ENCODE results near the gene TMEM163.

Gene TMEM163

DNA sequence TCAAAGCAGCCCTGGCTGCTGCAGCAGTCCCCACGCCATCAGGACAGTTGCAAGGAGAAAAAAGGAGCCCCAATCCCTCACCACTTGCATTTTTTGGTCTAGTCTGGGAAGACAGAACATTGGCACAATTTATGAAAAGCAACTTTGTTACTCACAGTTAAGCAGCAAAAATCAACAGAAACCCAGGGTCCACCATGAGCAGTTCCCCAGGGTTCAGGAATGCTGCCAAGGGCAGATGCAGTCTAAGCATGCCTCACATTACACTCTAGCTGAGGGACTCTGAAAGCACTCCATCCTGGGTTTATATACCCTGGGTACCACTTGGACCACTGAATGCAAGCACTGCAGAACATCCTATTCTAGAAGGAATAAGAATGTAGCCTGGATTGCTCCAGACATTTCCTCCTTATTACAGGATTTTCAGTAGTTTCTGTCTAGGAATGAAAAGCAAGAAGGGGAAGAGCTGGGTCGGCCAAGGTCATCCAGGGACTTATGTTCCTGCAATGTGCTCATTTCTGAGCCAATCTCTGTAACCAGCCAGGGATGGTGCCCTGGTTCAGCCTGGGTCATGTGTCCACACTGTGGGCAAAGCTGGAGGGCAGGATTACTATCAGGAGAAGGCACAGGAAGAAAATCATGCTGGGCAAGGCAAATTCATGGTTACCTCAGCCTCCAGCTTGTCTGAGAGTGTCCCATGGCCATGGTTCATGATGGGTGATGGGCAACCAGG lies 19.5 kb upstream of the TMEM163 start:
- no peaks in the 10 kb centered on the region for H3K36me3 ChIP-seq (ENCODE audit: control insufficient read depth in 2 of 2, insufficient read depth in 1 of 2, low read length in 2 of 2)
- TF ChIP-seq SCRT1 (tag by site-specific recombination; IDR thresholded peaks at IDR 0.05; ENCODE audit: borderline replicate concordance) (no peak), ZNF776 (tag by site-specific recombination; IDR thresholded peaks at IDR 0.05; ENCODE audit: borderline replicate concordance) (no peak), ZNF174 (tag by site-specific recombination; IDR thresholded peaks at IDR 0.05) (no peak), ZNF561 (tag by site-specific recombination; IDR thresholded peaks at IDR 0.05; ENCODE audit: borderline replicate concordance) (no peak), ZBTB21 (tag by site-specific recombination; IDR thresholded peaks at IDR 0.05) (no peak), ZNF266 (tag by site-specific recombination; IDR thresholded peaks at IDR 0.05; ENCODE audit: low read depth) (no peak), ZNF16 (tag by site-specific recombination; IDR thresholded peaks at IDR 0.05; ENCODE audit: low read depth) (no peak), SP3 (tag by site-specific recombination; IDR thresholded peaks at IDR 0.05) (no peak), ZBTB8A (tag by site-specific recombination; IDR thresholded peaks at IDR 0.05) (no peak), TCF7L2 (IDR thresholded peaks at IDR 0.05; ENCODE audit: borderline replicate concordance, low read depth, low read length) (no peak), ZNF239 (tag by site-specific recombination; IDR thresholded peaks at IDR 0.05) (no peak), KLF9 (tag by site-specific recombination; IDR thresholded peaks at IDR 0.05; ENCODE audit: low read depth) (no peak), ZNF19 (tag by site-specific recombination; IDR thresholded peaks at IDR 0.05; ENCODE audit: low read depth) (no peak), ZBTB48 (tag by site-specific recombination; IDR thresholded peaks at IDR 0.05) (no peak)
- TF ChIP-seq, protein P1, sequence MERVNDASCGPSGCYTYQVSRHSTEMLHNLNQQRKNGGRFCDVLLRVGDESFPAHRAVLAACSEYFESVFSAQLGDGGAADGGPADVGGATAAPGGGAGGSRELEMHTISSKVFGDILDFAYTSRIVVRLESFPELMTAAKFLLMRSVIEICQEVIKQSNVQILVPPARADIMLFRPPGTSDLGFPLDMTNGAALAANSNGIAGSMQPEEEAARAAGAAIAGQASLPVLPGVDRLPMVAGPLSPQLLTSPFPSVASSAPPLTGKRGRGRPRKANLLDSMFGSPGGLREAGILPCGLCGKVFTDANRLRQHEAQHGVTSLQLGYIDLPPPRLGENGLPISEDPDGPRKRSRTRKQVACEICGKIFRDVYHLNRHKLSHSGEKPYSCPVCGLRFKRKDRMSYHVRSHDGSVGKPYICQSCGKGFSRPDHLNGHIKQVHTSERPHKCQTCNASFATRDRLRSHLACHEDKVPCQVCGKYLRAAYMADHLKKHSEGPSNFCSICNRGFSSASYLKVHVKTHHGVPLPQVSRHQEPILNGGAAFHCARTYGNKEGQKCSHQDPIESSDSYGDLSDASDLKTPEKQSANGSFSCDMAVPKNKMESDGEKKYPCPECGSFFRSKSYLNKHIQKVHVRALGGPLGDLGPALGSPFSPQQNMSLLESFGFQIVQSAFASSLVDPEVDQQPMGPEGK (tag by site-specific recombination; IDR thresholded peaks at IDR 0.05) = no peak
- TF ChIP-seq, protein P2, sequence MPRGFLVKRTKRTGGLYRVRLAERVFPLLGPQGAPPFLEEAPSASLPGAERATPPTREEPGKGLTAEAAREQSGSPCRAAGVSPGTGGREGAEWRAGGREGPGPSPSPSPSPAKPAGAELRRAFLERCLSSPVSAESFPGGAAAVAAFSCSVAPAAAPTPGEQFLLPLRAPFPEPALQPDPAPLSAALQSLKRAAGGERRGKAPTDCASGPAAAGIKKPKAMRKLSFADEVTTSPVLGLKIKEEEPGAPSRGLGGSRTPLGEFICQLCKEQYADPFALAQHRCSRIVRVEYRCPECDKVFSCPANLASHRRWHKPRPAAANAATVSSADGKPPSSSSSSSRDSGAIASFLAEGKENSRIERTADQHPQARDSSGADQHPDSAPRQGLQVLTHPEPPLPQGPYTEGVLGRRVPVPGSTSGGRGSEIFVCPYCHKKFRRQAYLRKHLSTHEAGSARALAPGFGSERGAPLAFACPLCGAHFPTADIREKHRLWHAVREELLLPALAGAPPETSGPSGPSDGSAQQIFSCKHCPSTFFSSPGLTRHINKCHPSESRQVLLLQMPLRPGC (tag by site-specific recombination; IDR thresholded peaks at IDR 0.05) = no peak
- TF ChIP-seq, protein P3, sequence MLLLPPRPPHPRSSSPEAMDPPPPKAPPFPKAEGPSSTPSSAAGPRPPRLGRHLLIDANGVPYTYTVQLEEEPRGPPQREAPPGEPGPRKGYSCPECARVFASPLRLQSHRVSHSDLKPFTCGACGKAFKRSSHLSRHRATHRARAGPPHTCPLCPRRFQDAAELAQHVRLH (tag by site-specific recombination; IDR thresholded peaks at IDR 0.05) = no peak
- TF ChIP-seq, protein P4, sequence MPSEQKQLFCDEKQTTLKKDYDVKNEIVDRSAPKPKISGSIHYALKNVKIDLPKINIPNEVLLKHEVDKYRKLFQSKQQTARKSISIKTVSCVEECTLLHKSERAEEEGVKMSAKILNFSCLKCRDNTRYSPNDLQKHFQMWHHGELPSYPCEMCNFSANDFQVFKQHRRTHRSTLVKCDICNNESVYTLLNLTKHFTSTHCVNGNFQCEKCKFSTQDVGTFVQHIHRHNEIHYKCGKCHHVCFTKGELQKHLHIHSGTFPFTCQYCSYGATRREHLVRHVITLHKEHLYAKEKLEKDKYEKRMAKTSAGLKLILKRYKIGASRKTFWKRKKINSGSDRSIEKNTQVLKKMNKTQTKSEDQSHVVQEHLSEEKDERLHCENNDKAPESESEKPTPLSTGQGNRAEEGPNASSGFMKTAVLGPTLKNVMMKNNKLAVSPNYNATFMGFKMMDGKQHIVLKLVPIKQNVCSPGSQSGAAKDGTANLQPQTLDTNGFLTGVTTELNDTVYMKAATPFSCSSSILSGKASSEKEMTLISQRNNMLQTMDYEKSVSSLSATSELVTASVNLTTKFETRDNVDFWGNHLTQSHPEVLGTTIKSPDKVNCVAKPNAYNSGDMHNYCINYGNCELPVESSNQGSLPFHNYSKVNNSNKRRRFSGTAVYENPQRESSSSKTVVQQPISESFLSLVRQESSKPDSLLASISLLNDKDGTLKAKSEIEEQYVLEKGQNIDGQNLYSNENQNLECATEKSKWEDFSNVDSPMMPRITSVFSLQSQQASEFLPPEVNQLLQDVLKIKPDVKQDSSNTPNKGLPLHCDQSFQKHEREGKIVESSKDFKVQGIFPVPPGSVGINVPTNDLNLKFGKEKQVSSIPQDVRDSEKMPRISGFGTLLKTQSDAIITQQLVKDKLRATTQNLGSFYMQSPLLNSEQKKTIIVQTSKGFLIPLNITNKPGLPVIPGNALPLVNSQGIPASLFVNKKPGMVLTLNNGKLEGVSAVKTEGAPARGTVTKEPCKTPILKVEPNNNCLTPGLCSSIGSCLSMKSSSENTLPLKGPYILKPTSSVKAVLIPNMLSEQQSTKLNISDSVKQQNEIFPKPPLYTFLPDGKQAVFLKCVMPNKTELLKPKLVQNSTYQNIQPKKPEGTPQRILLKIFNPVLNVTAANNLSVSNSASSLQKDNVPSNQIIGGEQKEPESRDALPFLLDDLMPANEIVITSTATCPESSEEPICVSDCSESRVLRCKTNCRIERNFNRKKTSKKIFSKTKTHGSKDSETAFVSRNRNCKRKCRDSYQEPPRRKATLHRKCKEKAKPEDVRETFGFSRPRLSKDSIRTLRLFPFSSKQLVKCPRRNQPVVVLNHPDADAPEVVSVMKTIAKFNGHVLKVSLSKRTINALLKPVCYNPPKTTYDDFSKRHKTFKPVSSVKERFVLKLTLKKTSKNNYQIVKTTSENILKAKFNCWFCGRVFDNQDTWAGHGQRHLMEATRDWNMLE (tag by site-specific recombination; conservative IDR thresholded peaks at IDR 0.05; ENCODE audit: low read depth) = no peak
- TF ChIP-seq, protein P5, sequence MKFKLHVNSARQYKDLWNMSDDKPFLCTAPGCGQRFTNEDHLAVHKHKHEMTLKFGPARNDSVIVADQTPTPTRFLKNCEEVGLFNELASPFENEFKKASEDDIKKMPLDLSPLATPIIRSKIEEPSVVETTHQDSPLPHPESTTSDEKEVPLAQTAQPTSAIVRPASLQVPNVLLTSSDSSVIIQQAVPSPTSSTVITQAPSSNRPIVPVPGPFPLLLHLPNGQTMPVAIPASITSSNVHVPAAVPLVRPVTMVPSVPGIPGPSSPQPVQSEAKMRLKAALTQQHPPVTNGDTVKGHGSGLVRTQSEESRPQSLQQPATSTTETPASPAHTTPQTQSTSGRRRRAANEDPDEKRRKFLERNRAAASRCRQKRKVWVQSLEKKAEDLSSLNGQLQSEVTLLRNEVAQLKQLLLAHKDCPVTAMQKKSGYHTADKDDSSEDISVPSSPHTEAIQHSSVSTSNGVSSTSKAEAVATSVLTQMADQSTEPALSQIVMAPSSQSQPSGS (tag by site-specific recombination; IDR thresholded peaks at IDR 0.05; ENCODE audit: low read depth) = no peak
- TF ChIP-seq, protein P6, sequence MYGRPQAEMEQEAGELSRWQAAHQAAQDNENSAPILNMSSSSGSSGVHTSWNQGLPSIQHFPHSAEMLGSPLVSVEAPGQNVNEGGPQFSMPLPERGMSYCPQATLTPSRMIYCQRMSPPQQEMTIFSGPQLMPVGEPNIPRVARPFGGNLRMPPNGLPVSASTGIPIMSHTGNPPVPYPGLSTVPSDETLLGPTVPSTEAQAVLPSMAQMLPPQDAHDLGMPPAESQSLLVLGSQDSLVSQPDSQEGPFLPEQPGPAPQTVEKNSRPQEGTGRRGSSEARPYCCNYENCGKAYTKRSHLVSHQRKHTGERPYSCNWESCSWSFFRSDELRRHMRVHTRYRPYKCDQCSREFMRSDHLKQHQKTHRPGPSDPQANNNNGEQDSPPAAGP (tag by site-specific recombination; IDR thresholded peaks at IDR 0.05) = no peak
- H3K27ac ChIP-seq (ENCODE audit: extremely low read depth, low read depth, low read length) = no peak overlapping the region
- ChIA-PET POLR2A (no interaction called here), CTCF (interaction anchor here (0.7 kb wide), 1 partner anchor 1644 kb away, joined by 3 read pairs; no protein-coding TSS in a partner anchor)
- no peaks in the 10 kb centered on the region for H3K9me3 ChIP-seq (ENCODE audit: control insufficient read depth, insufficient read depth, low read depth, low read length)
- no peaks in the 10 kb centered on the region for H3K4me1 ChIP-seq (ENCODE audit: control insufficient read depth, insufficient read depth, low read length)
- no peak overlapping the region for H3K4me3 ChIP-seq (ENCODE audit: low read depth, low read length)
